ENCODE results near the gene METAP1D. TPM values are rescaled to one million over a fixed set of nuclear protein-coding genes. Genes with fewer than 3 reads are reported as not detected.

The METAP1D gene
- total RNA-seq, 1 experiment from 2014 or later, result 5.2 TPM

GRCh38 chr2:172093416-172094293 lies 93.9 kb downstream of the METAP1D start:
- H2BK120ac ChIP-seq (ENCODE audit: low read depth, low read length, poor library complexity, severe bottlenecking), result no peak overlapping the region
- H3K27me3 Mint-ChIP-seq (ENCODE audit: low read depth), result peaks cover 100% of the 10 kb centered on the region

More at GRCh38 chr2:172093416-172094293, 93.9 kb downstream of the METAP1D start:
- DNase-seq, result no peak
- Histone ChIP-seq H3K79me1 (ENCODE audit: insufficient read depth, low read depth, low read length, poor library complexity, severe bottlenecking) (no peaks in the 10 kb centered on the region), H2BK15ac (ENCODE audit: low read depth, low read length) (no peak overlapping the region), H3K9ac (ENCODE audit: extremely low read depth, insufficient read length, low read length) (no peak overlapping the region), H3K4ac (ENCODE audit: low read depth, low read length) (no peak overlapping the region), H3K23ac (ENCODE audit: insufficient read length, low read depth, low read length) (no peak overlapping the region), H3T11ph (ENCODE audit: low read length) (no peak overlapping the region), H2AFZ (ENCODE audit: low read length) (no peak overlapping the region), H2BK20ac (ENCODE audit: low read depth, low read length, poor library complexity, severe bottlenecking) (no peak overlapping the region), H3K23me2 (ENCODE audit: insufficient read length, low read depth, low read length, poor library complexity, severe bottlenecking) (peaks cover 20% of the 10 kb centered on the region), H3K4me2 (ENCODE audit: insufficient read depth, insufficient read length, low read length) (peak overlapping the region; percentile 89), H2BK12ac (ENCODE audit: insufficient read length, low read depth, low read length) (no peak overlapping the region), H2BK5ac (ENCODE audit: insufficient read length, low read length) (no peak overlapping the region), H3K18ac (ENCODE audit: insufficient read length, low read depth, low read length) (no peak overlapping the region), H4K5ac (ENCODE audit: insufficient read length, low read depth, low read length) (no peak overlapping the region), H3K27ac (ENCODE audit: insufficient read length, low read depth, low read length) (no peak overlapping the region), H3K56ac (ENCODE audit: insufficient read length, low read depth, low read length) (no peak overlapping the region), H2AK5ac (ENCODE audit: insufficient read length, low read length) (no peak overlapping the region), H3K14ac (ENCODE audit: insufficient read depth, low read length) (no peak overlapping the region), H4K8ac (replicated peaks; ENCODE audit: insufficient read length, low read depth, low read length) (no peak overlapping the region), H4K20me1 (ENCODE audit: control insufficient read depth, insufficient read depth, insufficient read length) (no peaks in the 10 kb centered on the region), H3K79me2 (ENCODE audit: insufficient read depth, low read length) (no peaks in the 10 kb centered on the region), H3K4me1 (ENCODE audit: insufficient read depth, low read length) (no peaks in the 10 kb centered on the region), H3K27me3 (ENCODE audit: insufficient read depth, low read length) (peaks cover 90% of the 10 kb centered on the region), H4K91ac (ENCODE audit: insufficient read length, low read depth, low read length) (no peak overlapping the region), H3K9me3 (ENCODE audit: control insufficient read depth, low read depth, low read length) (no peaks in the 10 kb centered on the region)
- Mint-ChIP-seq H3K9me3 (peaks cover 5 to 20% of the 10 kb centered on the region in 2 experiments; a peak in 4 of 5 replicates), H3K27ac (no peak overlapping the region), H3K4me3 (peak overlapping the region in 1 of 2 experiments; percentile 58; a peak in 3 of 5 replicates), H3K36me3 (ENCODE audit: insufficient read depth in 1 of 3, low read depth in 3 of 3) (peaks cover 0 to 2% (median 1%) of the 10 kb centered on the region in 3 experiments; a peak in 4 of 7 replicates), H3K4me1 (peaks cover 31 to 54% of the 10 kb centered on the region in 2 experiments)
- TF ChIP-seq, protein P1, sequence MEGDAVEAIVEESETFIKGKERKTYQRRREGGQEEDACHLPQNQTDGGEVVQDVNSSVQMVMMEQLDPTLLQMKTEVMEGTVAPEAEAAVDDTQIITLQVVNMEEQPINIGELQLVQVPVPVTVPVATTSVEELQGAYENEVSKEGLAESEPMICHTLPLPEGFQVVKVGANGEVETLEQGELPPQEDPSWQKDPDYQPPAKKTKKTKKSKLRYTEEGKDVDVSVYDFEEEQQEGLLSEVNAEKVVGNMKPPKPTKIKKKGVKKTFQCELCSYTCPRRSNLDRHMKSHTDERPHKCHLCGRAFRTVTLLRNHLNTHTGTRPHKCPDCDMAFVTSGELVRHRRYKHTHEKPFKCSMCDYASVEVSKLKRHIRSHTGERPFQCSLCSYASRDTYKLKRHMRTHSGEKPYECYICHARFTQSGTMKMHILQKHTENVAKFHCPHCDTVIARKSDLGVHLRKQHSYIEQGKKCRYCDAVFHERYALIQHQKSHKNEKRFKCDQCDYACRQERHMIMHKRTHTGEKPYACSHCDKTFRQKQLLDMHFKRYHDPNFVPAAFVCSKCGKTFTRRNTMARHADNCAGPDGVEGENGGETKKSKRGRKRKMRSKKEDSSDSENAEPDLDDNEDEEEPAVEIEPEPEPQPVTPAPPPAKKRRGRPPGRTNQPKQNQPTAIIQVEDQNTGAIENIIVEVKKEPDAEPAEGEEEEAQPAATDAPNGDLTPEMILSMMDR (conservative IDR thresholded peaks at IDR 0.05), result no peak
- no CpG with 5 or more reads among the region's 18 CpGs for WGBS (ENCODE audit: extremely low coverage, insufficient read length, low lambda C conversion rate)
